Gastroesophageal sphincter (tissue), 4 donors: ENCODE measurements around the gene SPEG. TPM values are rescaled to one million over a fixed set of nuclear protein-coding genes. Genes with fewer than 3 reads are reported as not detected.

ENCODE experiments used
- ATAC-seq: fragments of 150-250 bp; one replicate; pipeline ENCODE4 v1.9.1; 2016; ENCODE audit warnings: mild to moderate bottlenecking, moderate library complexity
- H3K27ac ChIP-seq, 4 donors: fragments of 200-600 bp; sonication (generic) in 3 of 4; 1 replicate in 3 of 4; 2 replicates in 1 of 4; pipeline ENCODE4 v1.5.1; 2016 to 2019
- H3K27me3 ChIP-seq: fragments of 200-600 bp; sonication (generic); one replicate; pipeline ENCODE4 v1.5.1; 2019
- H3K36me3 ChIP-seq, 2 donors: fragments of 200-600 bp; sonication (generic); one replicate each; pipeline ENCODE4 v1.5.1; 2019; ENCODE audit warnings: control low read depth in 1 of 2
- H3K4me1 ChIP-seq, 3 donors: fragments of 200-600 bp; sonication (generic); 1 replicate in 2 of 3; 2 replicates in 1 of 3; pipeline ENCODE4 v1.5.1; 2016 to 2019; ENCODE audit warnings: control low read depth in 2 of 3
- H3K4me3 ChIP-seq, 2 donors: fragments of 200-600 bp; sonication (generic); one replicate each; pipeline ENCODE4 v1.5.1; 2019; ENCODE audit warnings: mild to moderate bottlenecking in 1 of 2, moderate library complexity in 1 of 2
- H3K9me3 ChIP-seq, 3 donors: fragments of 200-600 bp; sonication (generic); one replicate each; pipeline ENCODE4 v1.5.1; 2017 to 2019; ENCODE audit warnings: control low read depth in 2 of 3
- CTCF ChIP-seq, 4 experiments: fragments of 200-600 bp in 2 of 4; fragments of 450-650 bp in 2 of 4; sonication (generic) in 1 of 4; IDR thresholded peaks; one replicate each; pipeline ENCODE4 v1.5.1; 2017 to 2019; ENCODE audit warnings: antibody characterized with exemption in 4 of 4, mild to moderate bottlenecking in 2 of 4, moderate library complexity in 2 of 4
- EP300 ChIP-seq: sonication (generic); formaldehyde crosslinking; IDR thresholded peaks from one replicate; pipeline ENCODE4 v1.6.1; 2017; ENCODE audit warnings: antibody characterized with exemption, mild to moderate bottlenecking
- POLR2A ChIP-seq, 2 donors: fragments of 450-650 bp; IDR thresholded peaks; one replicate each; pipeline ENCODE4 v1.6.1; 2017; ENCODE audit warnings: antibody characterized with exemption in 2 of 2, mild to moderate bottlenecking in 2 of 2, moderate library complexity in 1 of 2
- POLR2AphosphoS5 ChIP-seq: sonication (generic); formaldehyde crosslinking; IDR thresholded peaks from one replicate; pipeline ENCODE4 v1.6.1; 2017; ENCODE audit warnings: antibody characterized with exemption
- WGBS, 2 donors: methylation state at CpG; one replicate each; pipeline ENCODE4 v1.1.5; 2018; ENCODE audit warnings: low coverage in 1 of 2; 5-methylcytosine and 5-hydroxymethylcytosine counted together
- total RNA-seq, 4 donors: library from RNA; depleted of rRNA; stranded (reverse); fragments of >200 nt; gene quantifications; one replicate each; pipeline ENCODE4 v1.1.0, GENCODE V29; 2016

SPEG gene
- total RNA-seq, 4 donors from 2014 or later, result 90.2 to 307 (median 214) TPM

GRCh38 chr2:219515874-219516629 lies 81.4 kb downstream of the SPEG start:
- H3K36me3 ChIP-seq, result no peaks in the 10 kb centered on the region

GRCh38 chr2:219516888-219517287 lies 82.2 kb downstream of the SPEG start:
- Histone ChIP-seq H3K36me3 (no peaks in the 10 kb centered on the region), H3K27me3 (peaks cover 48% of the 10 kb centered on the region), H3K27ac (no peak overlapping the region), H3K4me1 (peaks cover 0 to 33% (median 9%) of the 10 kb centered on the region in 3 donors), H3K4me3 (no peak overlapping the region), H3K9me3 (no peaks in the 10 kb centered on the region)
- ATAC-seq, result no peak
- no peak for TF ChIP-seq POLR2AphosphoS5
- TF ChIP-seq CTCF (IDR thresholded peaks at IDR 0.05), result no peak
- no peak for TF ChIP-seq POLR2A (IDR thresholded peaks at IDR 0.05)
- TF ChIP-seq EP300, result no peak
- 47 to 53% methylated on average over 3 to 5 of the region's 7 CpGs for WGBS, 2 donors

More at GRCh38 chr2:219515874-219516629, 81.4 kb downstream of the SPEG start:
- Histone ChIP-seq H3K27me3 (peaks cover 52% of the 10 kb centered on the region), H3K4me1 (peaks cover 0 to 25% (median 3%) of the 10 kb centered on the region in 3 donors), H3K9me3 (no peaks in the 10 kb centered on the region), H3K4me3 (no peak overlapping the region), H3K27ac (no peak overlapping the region)
- 73 to 85% methylated on average over 6 to 7 of the region's 17 CpGs for WGBS, 2 donors
- ATAC-seq, result no peak
- no peak for TF ChIP-seq POLR2AphosphoS5
- TF ChIP-seq CTCF (IDR thresholded peaks at IDR 0.05), result no peak
- no peak for TF ChIP-seq POLR2A (IDR thresholded peaks at IDR 0.05)
- no peak for TF ChIP-seq EP300

- 46 to 79% methylated on average over 6 to 7 of the region's 10 CpGs for WGBS, 2 donors
- H3K4me1 ChIP-seq, result peaks cover 0 to 46% (median 22%) of the 10 kb centered on the region in 3 donors
- no peak overlapping the region for H3K4me3 ChIP-seq
- no peaks in the 10 kb centered on the region for H3K9me3 ChIP-seq
- H3K27me3 ChIP-seq, result peaks cover 49% of the 10 kb centered on the region
- ATAC-seq, result no peak
- H3K36me3 ChIP-seq, result no peaks in the 10 kb centered on the region
- H3K27ac ChIP-seq, result no peak overlapping the region
- TF ChIP-seq POLR2AphosphoS5 (no peak), CTCF (IDR thresholded peaks at IDR 0.05) (no peak), EP300 (no peak), POLR2A (IDR thresholded peaks at IDR 0.05) (no peak)
Measured at GRCh38 chr2:219517954-219518778, 83.5 kb downstream of the SPEG start.

GRCh38 chr2:219519526-219519916 lies 84.9 kb downstream of the SPEG start:
- Histone ChIP-seq H3K9me3 (no peaks in the 10 kb centered on the region), H3K4me1 (peaks cover 0 to 43% (median 27%) of the 10 kb centered on the region in 3 donors), H3K27me3 (peaks cover 49% of the 10 kb centered on the region), H3K4me3 (no peak overlapping the region), H3K27ac (no peak overlapping the region), H3K36me3 (no peaks in the 10 kb centered on the region)
- 60 to 84% methylated on average over 1 to 8 of the region's 9 CpGs for WGBS, 2 donors
- TF ChIP-seq POLR2AphosphoS5 (no peak), POLR2A (IDR thresholded peaks at IDR 0.05) (no peak), CTCF (IDR thresholded peaks at IDR 0.05) (no peak)
- no peak for ATAC-seq
